ENCODE data around the gene POLH. TPM values are rescaled to one million over a fixed set of nuclear protein-coding genes. Genes with fewer than 3 reads are reported as not detected.

POLH gene
- total RNA-seq, 1 donor from 2014 or later: 17.3 TPM

GRCh38 chr6:43616725-43617472, 40.9 kb downstream of the POLH start:
- no peak for DNase-seq (ENCODE audit: low read depth)
- H3K4me3 ChIP-seq (ENCODE audit: low read depth, low read length): no peak overlapping the region
- H3K36me3 ChIP-seq (ENCODE audit: control insufficient read depth, insufficient read depth, low read length): peaks cover 10% of the 10 kb centered on the region
- no peaks in the 10 kb centered on the region for H3K27me3 ChIP-seq (ENCODE audit: control insufficient read depth, insufficient read depth, low read length)
- TF ChIP-seq, protein P1, sequence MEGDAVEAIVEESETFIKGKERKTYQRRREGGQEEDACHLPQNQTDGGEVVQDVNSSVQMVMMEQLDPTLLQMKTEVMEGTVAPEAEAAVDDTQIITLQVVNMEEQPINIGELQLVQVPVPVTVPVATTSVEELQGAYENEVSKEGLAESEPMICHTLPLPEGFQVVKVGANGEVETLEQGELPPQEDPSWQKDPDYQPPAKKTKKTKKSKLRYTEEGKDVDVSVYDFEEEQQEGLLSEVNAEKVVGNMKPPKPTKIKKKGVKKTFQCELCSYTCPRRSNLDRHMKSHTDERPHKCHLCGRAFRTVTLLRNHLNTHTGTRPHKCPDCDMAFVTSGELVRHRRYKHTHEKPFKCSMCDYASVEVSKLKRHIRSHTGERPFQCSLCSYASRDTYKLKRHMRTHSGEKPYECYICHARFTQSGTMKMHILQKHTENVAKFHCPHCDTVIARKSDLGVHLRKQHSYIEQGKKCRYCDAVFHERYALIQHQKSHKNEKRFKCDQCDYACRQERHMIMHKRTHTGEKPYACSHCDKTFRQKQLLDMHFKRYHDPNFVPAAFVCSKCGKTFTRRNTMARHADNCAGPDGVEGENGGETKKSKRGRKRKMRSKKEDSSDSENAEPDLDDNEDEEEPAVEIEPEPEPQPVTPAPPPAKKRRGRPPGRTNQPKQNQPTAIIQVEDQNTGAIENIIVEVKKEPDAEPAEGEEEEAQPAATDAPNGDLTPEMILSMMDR (IDR thresholded peaks at IDR 0.05; ENCODE audit: insufficient read depth, low read length, poor library complexity, severe bottlenecking): no peak

GRCh38 chr6:43621078-43621835, 45.3 kb downstream of the POLH start:
- Histone ChIP-seq H3K27me3 (ENCODE audit: control insufficient read depth, insufficient read depth, low read length) (no peaks in the 10 kb centered on the region), H3K36me3 (ENCODE audit: control insufficient read depth, insufficient read depth, low read length) (peaks cover 14% of the 10 kb centered on the region), H3K4me3 (ENCODE audit: low read depth, low read length) (no peak overlapping the region)
- DNase-seq (ENCODE audit: low read depth): no peak
- TF ChIP-seq, protein P1 (IDR thresholded peaks at IDR 0.05; ENCODE audit: insufficient read depth, low read length, poor library complexity, severe bottlenecking): no peak

DNA sequence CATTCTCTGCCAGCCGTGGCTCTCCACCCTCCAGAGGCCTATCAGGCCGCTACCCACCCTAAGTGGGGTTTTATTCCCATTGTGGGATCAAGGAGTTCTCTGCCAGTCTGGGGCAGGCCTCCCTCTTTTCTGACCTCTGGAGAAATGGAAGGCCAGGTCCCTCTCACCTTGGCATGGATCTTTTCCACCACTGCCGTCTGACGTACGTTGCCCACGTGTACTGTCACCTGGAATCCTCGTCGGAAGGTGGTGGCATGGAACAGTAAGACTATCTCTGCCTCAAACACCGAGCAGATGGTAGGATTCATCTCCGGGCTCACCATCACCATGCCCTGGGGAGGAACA, 45.8 kb downstream of the POLH start:
- DNase-seq (ENCODE audit: low read depth): no peak
- no peak overlapping the region for H3K4me3 ChIP-seq (ENCODE audit: low read depth, low read length)
- peaks cover 14% of the 10 kb centered on the region for H3K36me3 ChIP-seq (ENCODE audit: control insufficient read depth, insufficient read depth, low read length)
- TF ChIP-seq, protein P1 (IDR thresholded peaks at IDR 0.05; ENCODE audit: insufficient read depth, low read length, poor library complexity, severe bottlenecking): no peak
- H3K27me3 ChIP-seq (ENCODE audit: control insufficient read depth, insufficient read depth, low read length): no peaks in the 10 kb centered on the region

- TF ChIP-seq, protein P1 (IDR thresholded peaks at IDR 0.05; ENCODE audit: insufficient read depth, low read length, poor library complexity, severe bottlenecking): no peak
- DNase-seq (ENCODE audit: low read depth): no peak
These were observed 46.6 kb downstream of the POLH start for GRCh38 chr6:43622541-43622940.

DNA sequence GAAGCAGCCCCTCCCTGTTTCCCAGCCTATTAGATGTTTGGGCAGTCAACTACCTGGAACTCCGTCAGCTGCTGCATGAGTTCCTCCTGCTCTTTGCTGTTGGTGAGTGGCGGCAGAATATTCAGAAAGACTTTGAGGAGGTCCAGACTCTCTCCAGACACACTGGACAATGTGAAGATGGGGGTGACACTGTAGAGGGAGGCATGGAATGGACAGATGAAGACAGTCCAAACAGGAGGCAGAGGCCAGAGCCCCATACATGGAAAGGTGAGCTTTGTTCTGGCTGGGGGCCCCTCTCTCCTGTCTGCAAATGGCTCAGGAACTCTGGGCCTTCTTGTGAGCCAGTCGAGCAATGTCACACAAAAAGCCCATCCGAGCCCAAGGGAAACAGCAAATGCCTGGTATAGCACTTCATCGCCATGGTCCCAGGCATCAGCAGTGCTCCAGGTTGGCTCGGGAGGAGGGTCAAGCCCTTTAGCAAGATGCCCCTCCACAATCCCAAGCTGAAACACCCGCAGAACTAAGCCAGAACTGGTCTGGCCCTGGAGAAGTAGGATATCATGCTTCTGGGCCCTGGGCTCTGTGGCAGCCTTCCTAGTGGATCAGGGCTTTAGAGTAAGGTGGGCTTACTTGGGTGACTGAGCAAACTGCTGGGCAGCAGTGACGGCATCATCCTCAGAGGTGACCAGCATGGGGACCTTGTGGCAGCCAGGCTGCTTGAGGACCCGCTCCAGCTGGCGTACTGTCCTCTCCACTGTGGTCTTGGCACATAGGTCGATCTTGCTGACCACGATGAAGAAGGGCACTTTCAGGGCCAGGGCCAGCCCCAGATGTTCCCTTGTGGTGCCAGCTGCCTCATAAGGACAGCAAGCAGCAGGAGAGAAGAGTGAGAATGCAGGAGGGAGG, 48.1 kb downstream of the POLH start:
- Histone ChIP-seq H3K27me3 (ENCODE audit: control insufficient read depth, insufficient read depth, low read length) (no peaks in the 10 kb centered on the region), H3K36me3 (ENCODE audit: control insufficient read depth, insufficient read depth, low read length) (peaks cover 14% of the 10 kb centered on the region), H3K4me3 (ENCODE audit: low read depth, low read length) (no peak overlapping the region)
- TF ChIP-seq, protein P1 (IDR thresholded peaks at IDR 0.05; ENCODE audit: insufficient read depth, low read length, poor library complexity, severe bottlenecking): no peak
- DNase-seq (ENCODE audit: low read depth): no peak

More at GRCh38 chr6:43622541-43622940, 46.6 kb downstream of the POLH start:
- Histone ChIP-seq H3K27me3 (ENCODE audit: control insufficient read depth, insufficient read depth, low read length) (no peaks in the 10 kb centered on the region), H3K36me3 (ENCODE audit: control insufficient read depth, insufficient read depth, low read length) (peaks cover 14% of the 10 kb centered on the region), H3K4me3 (ENCODE audit: low read depth, low read length) (no peak overlapping the region)

All from kidney epithelial cell (primary cell).